Thyroid gland (tissue), 4 donors: ENCODE results near the gene GUCY1A1.

Source experiments
- CTCF ChIP-seq, 6 experiments: fragments of 200-600 bp in 3 of 6; fragments of 450-650 bp in 3 of 6; sonication (generic) in 3 of 6; IDR thresholded peaks; one replicate each; pipeline ENCODE4 v1.5.1; 2016 to 2019; ENCODE audit warnings: antibody characterized with exemption in 6 of 6, mild to moderate bottlenecking in 2 of 6, inconsistent platforms in 1 of 6, moderate library complexity in 1 of 6
- POLR2A ChIP-seq, 2 donors: fragments of 450-650 bp; IDR thresholded peaks; one replicate each; pipeline ENCODE4 v1.6.1; 2017; ENCODE audit warnings: antibody characterized with exemption in 2 of 2, mild to moderate bottlenecking in 2 of 2, moderate library complexity in 1 of 2

GRCh38 chr4:155659176-155659575 lies 7.5 kb upstream of the GUCY1A1 start:
- TF ChIP-seq CTCF (IDR thresholded peaks at IDR 0.05): no peak
- TF ChIP-seq POLR2A (IDR thresholded peaks at IDR 0.05): no peak
